Transverse colon (tissue), 4 donors: ENCODE measurements around the gene RNF103.

ENCODE experiments used
- CTCF ChIP-seq, 5 experiments: fragments of 200-600 bp in 3 of 5; fragments of 450-650 bp in 2 of 5; sonication (generic) in 3 of 5; IDR thresholded peaks; 1 replicate in 2 of 5; 2 replicates in 3 of 5; pipeline ENCODE4 v1.5.1; 2016 to 2017; ENCODE audit warnings: antibody characterized with exemption in 5 of 5, inconsistent platforms in 3 of 5, mild to moderate bottlenecking in 2 of 5, moderate library complexity in 1 of 5
- EP300 ChIP-seq: sonication (generic); formaldehyde crosslinking; IDR thresholded peaks from one replicate; pipeline ENCODE4 v1.6.1; 2017; ENCODE audit warnings: antibody characterized with exemption, low read depth
- POLR2A ChIP-seq: fragments of 450-650 bp; IDR thresholded peaks from one replicate; pipeline ENCODE4 v1.6.1; 2016; ENCODE audit warnings: antibody characterized with exemption, mild to moderate bottlenecking, moderate library complexity
- POLR2AphosphoS5 ChIP-seq, 3 donors: sonication (generic); formaldehyde crosslinking; IDR thresholded peaks; one replicate each; pipeline ENCODE4 v1.6.1; 2016; ENCODE audit warnings: antibody characterized with exemption in 3 of 3

GRCh38 chr2:86649119-86649947 lies 25.7 kb upstream of the RNF103 start:
- TF ChIP-seq POLR2A, result no peak
- no peak for TF ChIP-seq CTCF (IDR thresholded peaks at IDR 0.05)
- TF ChIP-seq EP300, result no peak
- peak in 1 of 3 donors; percentile 6 for TF ChIP-seq POLR2AphosphoS5 (IDR thresholded peaks at IDR 0.05)
